ENCODE measurements around the gene PRKN. TPM values are rescaled to one million over a fixed set of nuclear protein-coding genes. Genes with fewer than 3 reads are reported as not detected.

The PRKN gene
- total and polyA plus RNA-seq, 2 experiments from 2014 or later = 0.10 to 0.84 TPM

GRCh38 chr6:162336359-162336758, 391.2 kb downstream of the PRKN start:
- TF ChIP-seq STAT1 (IDR thresholded peaks at IDR 0.05; ENCODE audit: unreplicated experiment) (no peak), ETS1 (IDR thresholded peaks at IDR 0.05) (no peak), ZNF331 (CRISPR knock-in tag; IDR thresholded peaks at IDR 0.05; ENCODE audit: low read depth) (no peak)
- Mint-ChIP-seq H3K9me3 (peaks cover 12% of the 10 kb centered on the region; the same call in 2 of the 3 replicates), H3K27me3 (ENCODE audit: insufficient read depth, low read depth, poor library complexity) (peaks cover 2% of the 10 kb centered on the region), H3K27ac (no peak overlapping the region), H3K4me1 (no peaks in the 10 kb centered on the region), H3K4me3 (no peak overlapping the region), H3K36me3 (ENCODE audit: low read depth) (peaks cover 9% of the 10 kb centered on the region; the same call in 2 of the 3 replicates)
- H3K4me3 ChIP-seq = no peak overlapping the region
- no peaks in the 10 kb centered on the region for H3K36me3 ChIP-seq (ENCODE audit: insufficient read depth)
- no peaks in the 10 kb centered on the region for H4K20me1 ChIP-seq (replicated peaks; ENCODE audit: insufficient read depth)
- no peaks in the 10 kb centered on the region for H3K27me3 ChIP-seq (ENCODE audit: insufficient read depth)
- no peak for ATAC-seq
- H3K4me1 ChIP-seq (ENCODE audit: insufficient read depth) = no peaks in the 10 kb centered on the region
- H3K4me2 ChIP-seq = no peak overlapping the region
- no peak for DNase-seq (ENCODE audit: low spot score)
- no peaks in the 10 kb centered on the region for H3F3A ChIP-seq (replicated peaks; ENCODE audit: low read depth)
- no peak overlapping the region for H3K27ac ChIP-seq (ENCODE audit: low read depth)
- no peaks in the 10 kb centered on the region; the same call in 1 of the 2 replicates for H3K9me2 ChIP-seq (ENCODE audit: insufficient read depth)
- no peak overlapping the region for H2AFZ ChIP-seq
- H3K79me2 ChIP-seq (replicated peaks; ENCODE audit: insufficient read depth) = no peaks in the 10 kb centered on the region

GRCh38 chr6:162332365-162332764, 395.2 kb downstream of the PRKN start:
- no peaks in the 10 kb centered on the region for H3K79me2 ChIP-seq (replicated peaks; ENCODE audit: insufficient read depth)
- H3K27ac Mint-ChIP-seq = no peak overlapping the region
- H2AFZ ChIP-seq = no peak overlapping the region
- no peaks in the 10 kb centered on the region for H3K36me3 ChIP-seq (ENCODE audit: insufficient read depth)
- H3K4me1 Mint-ChIP-seq = no peaks in the 10 kb centered on the region
- no peaks in the 10 kb centered on the region for H3K9me3 Mint-ChIP-seq
- no peaks in the 10 kb centered on the region for H3F3A ChIP-seq (replicated peaks; ENCODE audit: low read depth)
- ATAC-seq (no peak), DNase-seq (ENCODE audit: low spot score) (no peak)
- H3K4me3 Mint-ChIP-seq = no peak overlapping the region
- H3K27me3 Mint-ChIP-seq (ENCODE audit: insufficient read depth, low read depth, poor library complexity) = peaks cover 3% of the 10 kb centered on the region
- no peak overlapping the region for H3K4me2 ChIP-seq
- H4K20me1 ChIP-seq (replicated peaks; ENCODE audit: insufficient read depth) = no peaks in the 10 kb centered on the region
- H3K27me3 ChIP-seq (ENCODE audit: insufficient read depth) = no peaks in the 10 kb centered on the region
- peaks cover 1% of the 10 kb centered on the region; the same call in 1 of the 3 replicates for H3K36me3 Mint-ChIP-seq (ENCODE audit: low read depth)
- H3K9me2 ChIP-seq (ENCODE audit: insufficient read depth) = no peaks in the 10 kb centered on the region; the same call in 1 of the 2 replicates
- no peak overlapping the region for H3K27ac ChIP-seq (ENCODE audit: low read depth)
- no peaks in the 10 kb centered on the region for H3K4me1 ChIP-seq (ENCODE audit: insufficient read depth)
- H3K4me3 ChIP-seq = no peak overlapping the region
- TF ChIP-seq CREB1 (CRISPR knock-in tag; IDR thresholded peaks at IDR 0.05; ENCODE audit: low read depth) = no peak
- TF ChIP-seq CTCF (conservative IDR thresholded peaks at IDR 0.05; ENCODE audit: low read depth in 2 of 2) = no peak
- no peak for TF ChIP-seq ZNF462 (CRISPR knock-in tag; IDR thresholded peaks at IDR 0.05)
- no peak for TF ChIP-seq ZNF114 (CRISPR knock-in tag; IDR thresholded peaks at IDR 0.05)
- no peak for TF ChIP-seq NANOG (IDR thresholded peaks at IDR 0.05; ENCODE audit: borderline replicate concordance)
- TF ChIP-seq EZH2 (IDR thresholded peaks at IDR 0.05; ENCODE audit: low read depth, unreplicated experiment) = no peak
- TF ChIP-seq ETS1 (IDR thresholded peaks at IDR 0.05) = no peak
- TF ChIP-seq POLR2AphosphoS5 (IDR thresholded peaks at IDR 0.05; ENCODE audit: low read depth) = no peak
- TF ChIP-seq STAT1 (IDR thresholded peaks at IDR 0.05; ENCODE audit: unreplicated experiment) = no peak
- no peak for TF ChIP-seq JUNB (IDR thresholded peaks at IDR 0.05; ENCODE audit: unreplicated experiment)
- TF ChIP-seq EZH2phosphoT487 (IDR thresholded peaks at IDR 0.05; ENCODE audit: unreplicated experiment) = no peak
- TF ChIP-seq ZNF331 (CRISPR knock-in tag; IDR thresholded peaks at IDR 0.05; ENCODE audit: low read depth) = no peak

Measured in GM23338 (cell line).